HepG2 (cell line): ENCODE measurements around the gene DAB1. TPM values are rescaled to one million over a fixed set of nuclear protein-coding genes. Genes with fewer than 3 reads are reported as not detected.

Experiments
- ATF2 ChIP-seq: sonication (generic); formaldehyde crosslinking; IDR thresholded peaks from 2 replicates; pipeline ENCODE4 v1.4.0; 2020; ENCODE audit warnings: missing genetic modification reagents
- ATF5 ChIP-seq: sonication (generic); formaldehyde crosslinking; IDR thresholded peaks from 2 replicates; pipeline ENCODE4 v1.4.0; 2020; ENCODE audit warnings: mild to moderate bottlenecking, low read depth, missing genetic modification reagents
- CEBPZ ChIP-seq: IDR thresholded peaks from 2 replicates; pipeline ENCODE4 v1.6.1; 2012; ENCODE audit warnings: low read length, improper control_type of control experiment
- CHD4 ChIP-seq: fragments of 200-600 bp; sonication (generic); IDR thresholded peaks from 2 replicates; pipeline ENCODE4 v1.7.0; 2017; ENCODE audit warnings: mild to moderate bottlenecking, low read length, borderline replicate concordance
- CREB1 ChIP-seq, 2 experiments: fragments of 450-650 bp in 1 of 2; IDR thresholded peaks; 2 replicates each; pipeline ENCODE4 v1.6.1; 2016 to 2017; ENCODE audit warnings: control low read depth in 1 of 2, mild to moderate bottlenecking in 1 of 2, missing compliant biosample characterization in 1 of 2, missing genetic modification characterization in 1 of 2
- ERF ChIP-seq: IDR thresholded peaks from 2 replicates; pipeline ENCODE4 v1.6.1; 2018; ENCODE audit warnings: missing biosample characterization, missing genetic modification reagents
- NFRKB ChIP-seq: fragments of 450-650 bp; IDR thresholded peaks from 2 replicates; pipeline ENCODE4 v1.6.1; 2017
- PAF1 ChIP-seq: IDR thresholded peaks from 2 replicates; pipeline ENCODE4 v1.6.1; 2016; ENCODE audit warnings: missing genetic modification reagents, missing compliant biosample characterization
- PHB2 ChIP-seq: fragments of 450-650 bp; IDR thresholded peaks from 2 replicates; pipeline ENCODE4 v1.6.1; 2018; ENCODE audit not compliant: partially characterized antibody
- PHF5A ChIP-seq: IDR thresholded peaks from one replicate; pipeline ENCODE4 v1.6.1; 2018; ENCODE audit warnings: low read depth, missing genetic modification reagents; ENCODE audit not compliant: unreplicated experiment
- PRDM4 ChIP-seq: sonication (generic); formaldehyde crosslinking; IDR thresholded peaks from 2 replicates; pipeline ENCODE4 v1.9.0; 2021; ENCODE audit warnings: missing genetic modification reagents, borderline replicate concordance
- RFXAP ChIP-seq: sonication (generic); formaldehyde crosslinking; IDR thresholded peaks from 2 replicates; pipeline ENCODE4 v1.4.0; 2020; ENCODE audit warnings: missing genetic modification reagents, borderline replicate concordance
- RNF219 ChIP-seq: sonication (generic); formaldehyde crosslinking; IDR thresholded peaks from 2 replicates; pipeline ENCODE4 v1.5.0; 2020; ENCODE audit warnings: mild to moderate bottlenecking, missing genetic modification reagents
- TEAD3 ChIP-seq: optimal IDR thresholded peaks from 2 replicates; pipeline ENCODE3; 2016; ENCODE audit warnings: borderline replicate concordance
- TOPORS ChIP-seq: sonication (generic); formaldehyde crosslinking; IDR thresholded peaks from 2 replicates; pipeline ENCODE4 v1.8.0; 2023; ENCODE audit warnings: mild to moderate bottlenecking, missing genetic modification reagents
- ZNF180 ChIP-seq: sonication (generic); formaldehyde crosslinking; IDR thresholded peaks from 2 replicates; pipeline ENCODE4 v1.4.0; 2020; ENCODE audit warnings: low read depth, missing genetic modification reagents, borderline replicate concordance
- ZNF263 ChIP-seq: sonication (generic); formaldehyde crosslinking; IDR thresholded peaks from 2 replicates; pipeline ENCODE4 v1.4.0; 2020; ENCODE audit warnings: missing genetic modification reagents
- polyA plus RNA-seq, 8 experiments: library from polyadenylated mRNA; depleted of rRNA in 3 of 8; stranded (reverse) in 7 of 8; unstranded in 1 of 8; fragments of >200 nt; fragmentation: Illumina TruSeq in 4 of 8; extraction: Trizol in 4 of 8; gene quantifications; 2 replicates each; pipeline versions ENCODE4 v1.2.1 to v1.2.3, GENCODE V29; 2011 to 2016; ENCODE audit warnings: low read depth in 4 of 8, missing spikeins in 1 of 8, mixed read lengths in 1 of 8; ENCODE audit not compliant: insufficient read depth in 1 of 8
- total RNA-seq, 5 experiments: library from RNA; depleted of rRNA; stranded (reverse); fragments of >200 nt; fragmentation: Illumina TruSeq; extraction: Trizol; gene quantifications; 2 replicates each; pipeline ENCODE4 v1.2.3, GENCODE V29; 2016; ENCODE audit warnings: low read depth in 1 of 5

DAB1 gene
- total and polyA plus RNA-seq, 2 of the 13 experiments (the other 11 are each of a cell fraction or from before 2014, with no cell fraction given), result 0.04 to 0.13 TPM

DNA sequence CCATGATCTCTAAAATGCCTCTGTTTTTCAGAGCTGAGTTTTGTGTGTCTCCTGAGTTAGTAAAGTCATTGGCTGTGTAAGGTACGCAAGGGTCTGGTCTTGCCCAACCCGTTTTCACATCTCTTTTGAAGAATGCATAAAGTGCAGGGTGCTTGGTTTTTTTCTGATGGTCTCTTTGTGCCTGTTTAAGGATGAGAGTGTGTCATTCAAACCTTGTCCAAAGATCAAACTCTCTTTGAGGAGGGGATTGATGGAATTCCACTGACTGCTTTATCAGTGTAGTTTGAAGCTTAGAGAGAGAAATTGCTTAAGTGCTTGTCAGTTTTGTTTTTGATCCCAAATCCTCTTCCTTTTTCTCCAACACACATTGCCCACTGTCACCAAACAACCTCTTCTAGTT is 438.0 kb downstream of the DAB1 start (continued):
- TF ChIP-seq ZNF263 (CRISPR knock-in tag), result no peak
- TF ChIP-seq CHD4, result 0 out of 2 replicates have a peak, but pooled peaks have one; percentile 20
- no peak for TF ChIP-seq ERF (CRISPR knock-in tag)
- no peak for TF ChIP-seq ATF5 (CRISPR knock-in tag)
- no peak for TF ChIP-seq PRDM4 (CRISPR knock-in tag)
- no peak for TF ChIP-seq TOPORS (CRISPR knock-in tag)
- no peak for TF ChIP-seq PHF5A (CRISPR knock-in tag)
- no peak for TF ChIP-seq RNF219
- no peak for TF ChIP-seq ZNF180 (CRISPR knock-in tag)
- no peak for TF ChIP-seq NFRKB
- no peak for TF ChIP-seq RFXAP (CRISPR knock-in tag)
- TF ChIP-seq ATF2 (CRISPR knock-in tag), result 0 out of 2 replicates have a peak, but pooled peaks have one; percentile 32
- TF ChIP-seq CEBPZ, result no peak
- no peak for TF ChIP-seq PHB2
- TF ChIP-seq TEAD3 (CRISPR knock-in tag), result peak; percentile 69
- no peak for TF ChIP-seq PAF1 (CRISPR knock-in tag)
- no peak for TF ChIP-seq CREB1 (IDR thresholded peaks at IDR 0.05)
- TF ChIP-seq CREB1 (CRISPR knock-in tag; IDR thresholded peaks at IDR 0.05), result 0 out of 2 replicates have a peak, but pooled peaks have one; percentile 39
